Hematopoietic multipotent progenitor cell treated with erythropoietin and hydrocortisone succinate and interleukin-3 and kit ligand, for 17 days (in vitro differentiated cells): ENCODE data around the gene MMP21.

Experiments used
- DNase-seq: peaks from one replicate; pipeline ENCODE4 v3.0.0-alpha.2; 2015; ENCODE audit warnings: low spot score

MMP21 gene

DNA sequence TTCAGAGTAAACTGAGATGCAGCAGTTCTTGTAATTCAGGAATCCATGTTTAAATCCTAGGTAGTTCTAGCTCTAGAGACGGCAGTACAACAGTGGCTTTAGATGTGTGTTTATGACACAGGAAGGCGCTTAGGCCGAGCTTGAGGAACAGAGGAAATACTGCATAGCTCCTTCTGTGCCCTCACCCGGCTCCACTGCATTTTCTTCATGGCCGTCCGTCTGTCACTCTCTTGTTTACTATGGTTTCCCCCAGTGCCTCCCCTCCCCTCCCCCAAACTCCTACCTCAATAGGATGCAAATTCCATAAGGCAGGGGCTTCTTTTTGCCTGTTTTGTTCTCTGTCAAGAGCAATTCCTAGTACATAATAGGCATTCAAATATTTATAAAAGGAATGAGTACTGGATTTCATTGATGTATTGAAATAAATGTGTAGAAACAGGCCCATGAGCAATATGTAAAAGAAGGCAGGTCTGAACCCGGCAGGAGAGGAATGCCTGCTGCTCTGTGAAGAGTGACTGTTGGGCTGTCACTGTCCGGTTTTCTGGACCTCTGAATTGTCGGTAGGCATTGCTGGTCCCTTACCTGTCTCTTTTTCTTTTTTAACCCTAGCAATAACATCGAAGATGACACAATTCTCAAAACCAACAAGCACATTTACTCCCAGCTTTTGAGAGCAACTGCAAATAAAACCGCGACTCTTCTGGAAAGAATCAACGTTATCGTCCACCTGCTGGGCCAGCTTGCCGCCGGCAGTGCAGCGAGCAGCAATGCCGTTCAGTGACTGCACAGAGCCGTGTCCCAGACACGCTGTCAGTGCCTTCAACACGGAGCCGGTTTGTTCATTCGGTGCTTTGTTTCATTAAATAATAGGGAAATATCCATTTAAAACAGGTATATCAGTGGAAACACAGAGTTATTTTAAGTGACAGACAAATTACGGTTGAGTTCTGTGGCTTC is 12.7 kb downstream of the MMP21 start:
- DNase-seq: no peak

DNA sequence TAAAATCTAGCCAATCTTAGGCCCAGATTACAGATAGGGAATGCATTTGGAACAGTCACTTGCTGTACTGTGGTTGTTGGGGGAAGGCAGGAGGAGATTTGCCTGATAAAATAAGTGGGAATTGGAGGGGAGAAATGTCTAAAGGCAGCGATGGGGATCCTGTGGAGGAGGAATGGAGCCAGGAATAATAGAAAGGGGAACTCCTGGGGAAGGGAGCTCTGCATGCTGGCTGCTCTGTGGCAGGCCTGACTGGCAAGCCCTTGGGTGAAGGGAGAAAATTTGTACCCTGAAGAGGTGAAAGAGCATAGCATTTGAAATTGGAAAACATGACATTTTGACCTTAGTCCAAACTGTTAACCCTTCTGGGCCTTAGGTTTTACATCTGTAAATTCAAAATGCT is 13.7 kb downstream of the MMP21 start:
- DNase-seq: no peak

DNA sequence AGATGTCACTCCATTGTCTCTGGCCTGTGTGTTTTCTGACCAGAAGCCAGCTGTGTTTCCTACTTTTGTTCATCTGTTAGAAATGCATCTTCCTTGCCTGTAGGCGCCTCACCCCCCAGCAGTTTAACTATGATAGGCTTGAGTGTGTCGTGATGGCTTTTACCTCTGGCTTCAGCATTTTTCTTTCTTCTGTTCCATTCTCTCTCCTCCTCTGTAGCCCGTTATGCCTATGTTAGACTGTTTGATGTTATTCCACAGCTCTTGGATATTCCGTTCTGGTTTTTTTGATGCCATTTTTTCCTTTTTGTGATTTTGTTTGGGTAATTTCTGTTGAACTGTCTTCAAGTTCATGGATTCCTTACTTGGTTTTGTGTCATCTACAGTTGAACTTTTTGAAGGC is 17.9 kb downstream of the MMP21 start:
- no peak for DNase-seq

DNA sequence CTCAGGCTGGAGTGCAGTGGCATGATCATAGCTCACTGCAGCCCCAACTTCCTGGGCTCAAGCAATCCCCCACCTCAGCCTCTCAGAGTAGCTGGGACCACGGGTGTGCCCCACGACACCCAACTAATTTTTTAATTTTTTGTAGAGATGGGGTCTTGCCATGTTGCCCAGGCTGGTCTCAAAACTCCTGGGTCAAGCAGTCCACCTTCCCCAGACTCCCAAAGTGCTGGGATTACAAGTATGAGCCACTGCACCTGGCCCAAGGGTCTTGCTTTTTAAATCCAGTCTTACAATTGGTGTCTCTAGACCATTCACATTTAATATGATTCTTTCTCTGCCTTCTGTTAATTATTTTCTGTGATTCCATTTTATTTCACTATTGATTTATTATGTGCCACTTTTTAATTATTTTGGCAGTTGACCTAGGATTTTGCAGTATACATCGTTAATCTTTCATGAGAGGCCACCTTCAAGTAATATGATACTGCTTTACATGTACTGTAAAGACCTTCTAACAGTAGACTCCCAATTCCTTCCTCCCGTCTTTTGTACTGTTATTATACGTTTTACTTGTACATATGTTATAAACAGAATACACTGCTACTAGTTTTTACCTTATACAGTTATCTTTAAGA is 18.7 kb downstream of the MMP21 start:
- DNase-seq: no peak

DNA sequence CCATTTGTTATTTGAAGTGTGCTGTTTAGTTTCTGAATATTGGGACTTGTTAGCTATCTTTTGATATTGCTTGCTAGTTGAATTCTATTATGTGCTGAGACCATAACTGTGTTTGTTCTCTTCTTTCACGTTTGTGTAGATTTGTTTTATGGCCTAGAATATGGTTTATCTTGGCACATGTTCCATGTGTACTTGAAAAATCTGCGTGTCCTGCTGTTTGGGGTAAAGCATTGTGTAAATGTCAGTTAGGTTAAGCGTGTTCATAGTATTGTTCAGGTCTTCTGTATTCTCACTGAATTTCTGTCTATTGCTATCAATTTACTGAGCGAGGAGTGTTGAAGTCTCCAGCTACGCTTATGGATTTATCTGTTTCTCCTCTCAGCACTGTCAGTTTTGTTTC is 19.4 kb downstream of the MMP21 start:
- no peak for DNase-seq

DNA sequence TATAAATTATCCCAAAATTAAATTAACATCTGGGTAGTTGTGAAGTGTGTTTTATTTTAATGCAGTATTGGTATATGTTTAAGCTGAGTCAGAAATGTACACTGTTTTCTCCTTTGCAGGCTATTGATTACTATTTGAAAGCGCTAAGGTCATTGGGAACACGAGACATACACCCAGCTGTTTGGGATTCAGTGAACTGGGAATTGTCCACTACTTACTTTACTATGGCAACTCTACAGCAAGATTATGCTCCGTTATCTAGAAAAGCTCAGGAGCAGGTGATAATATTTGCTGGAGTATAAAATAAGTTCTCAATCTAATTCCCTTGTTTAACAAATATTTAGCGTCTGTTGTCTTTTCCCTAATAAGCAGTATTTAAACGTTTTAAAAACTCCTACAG is 28.2 kb downstream of the MMP21 start:
- no peak for DNase-seq

DNA sequence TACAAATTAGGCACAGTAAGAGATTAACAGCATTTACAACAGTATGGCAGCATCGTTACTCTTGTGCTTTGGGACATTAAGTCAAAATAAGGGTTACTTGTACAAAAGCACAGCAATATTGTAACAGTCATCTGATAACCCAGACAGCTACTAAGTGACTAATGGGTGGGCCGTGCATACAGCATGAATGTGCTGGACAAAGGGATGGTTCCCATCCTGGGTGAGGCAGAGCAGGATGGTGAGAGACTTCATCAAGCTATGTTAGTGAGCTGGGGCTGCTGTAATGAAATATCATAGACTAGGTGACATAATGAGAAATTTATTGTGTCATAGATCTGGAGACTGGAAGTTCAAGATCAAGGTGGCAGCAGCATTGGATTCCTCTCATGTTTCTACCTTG is 30.7 kb downstream of the MMP21 start:
- DNase-seq: no peak

DNA sequence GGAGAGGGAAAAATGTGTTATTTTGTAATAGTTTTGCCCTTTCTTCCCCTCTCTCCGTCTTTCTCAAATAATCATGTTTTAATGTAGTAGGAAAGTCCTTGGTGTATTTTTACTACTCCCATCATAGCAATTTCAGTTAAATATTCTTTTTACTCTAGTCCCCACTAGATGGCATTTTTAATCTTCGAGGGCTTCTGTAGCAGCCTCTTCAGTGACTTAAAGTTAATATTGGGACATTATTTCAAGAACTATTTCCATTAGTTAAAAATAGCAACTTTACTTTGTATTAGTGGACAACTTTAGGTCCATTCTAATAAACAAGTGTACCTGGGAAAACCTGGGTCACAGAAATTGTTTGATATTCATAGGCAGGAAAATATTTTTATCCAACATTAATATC is 33.2 kb downstream of the MMP21 start:
- DNase-seq: no peak

DNA sequence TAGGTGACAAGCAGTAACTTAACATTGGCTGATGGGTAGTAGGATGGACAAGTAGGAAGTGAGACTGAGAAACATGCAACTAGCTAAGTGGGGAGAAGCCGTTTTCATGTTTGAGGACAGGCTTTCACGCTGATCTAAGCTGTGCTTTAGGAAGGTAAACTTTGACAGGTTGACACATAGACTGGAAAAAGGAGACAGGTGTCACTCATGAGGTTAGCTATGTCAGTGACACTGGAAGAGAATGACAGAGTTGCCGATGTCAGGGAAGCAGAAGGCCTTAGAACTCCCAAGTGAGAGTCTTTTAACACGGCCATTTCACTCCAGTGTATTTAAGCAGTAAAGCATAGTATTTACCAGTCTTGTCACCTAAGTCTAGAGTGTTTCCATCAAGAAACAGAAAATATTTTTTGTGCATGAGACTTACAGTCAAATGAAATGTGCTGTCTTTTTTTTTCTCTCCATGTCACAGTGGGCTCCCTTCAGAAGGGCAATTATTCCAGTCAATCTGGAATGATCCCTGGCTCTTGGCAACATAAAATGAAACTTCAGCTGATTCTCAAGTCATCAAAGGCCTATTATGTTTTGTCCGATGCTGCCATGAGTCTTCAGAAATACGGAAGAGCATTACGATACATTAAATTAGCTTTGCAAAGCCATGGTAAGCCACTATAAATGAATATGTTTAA is 35.5 kb downstream of the MMP21 start:
- DNase-seq: no peak

DNA sequence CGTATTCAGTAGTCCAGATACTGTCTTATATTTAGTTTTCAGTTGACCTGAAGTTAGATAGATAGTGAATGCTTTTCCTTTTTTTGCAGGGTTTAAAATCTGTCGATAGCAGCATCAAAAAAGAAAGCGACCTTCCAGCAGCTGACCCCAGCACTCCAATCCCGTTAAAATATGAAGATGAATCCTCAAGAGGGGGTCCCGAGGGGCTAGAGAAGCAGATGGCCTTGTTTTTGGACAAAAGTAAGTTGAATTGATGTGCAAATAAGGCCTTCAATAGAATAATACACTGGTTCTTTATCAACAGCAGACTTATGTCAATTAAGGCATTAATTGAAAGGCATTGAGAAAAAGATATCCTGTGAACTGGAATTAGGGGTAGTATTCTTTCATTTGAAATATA is 37.4 kb downstream of the MMP21 start:
- DNase-seq: no peak

DNA sequence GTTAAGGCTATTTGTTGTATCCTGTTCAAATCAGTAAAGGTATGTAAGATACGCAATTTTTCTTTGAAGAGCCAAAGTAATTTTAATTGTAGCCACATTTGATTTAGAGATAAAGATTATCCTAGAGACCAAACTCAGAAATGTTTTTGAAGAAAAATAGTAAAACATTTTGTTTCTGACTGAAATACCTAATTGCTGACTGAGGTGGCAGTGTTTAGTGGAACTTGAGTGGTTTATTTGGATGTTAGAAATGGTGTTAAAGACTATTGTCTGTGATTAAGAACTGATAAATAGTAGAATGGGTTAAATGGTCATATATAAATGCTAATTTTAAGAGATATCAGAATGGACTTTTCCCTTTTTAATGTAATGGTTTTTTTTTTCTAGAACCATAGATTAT is 40.8 kb downstream of the MMP21 start:
- no peak for DNase-seq

DNA sequence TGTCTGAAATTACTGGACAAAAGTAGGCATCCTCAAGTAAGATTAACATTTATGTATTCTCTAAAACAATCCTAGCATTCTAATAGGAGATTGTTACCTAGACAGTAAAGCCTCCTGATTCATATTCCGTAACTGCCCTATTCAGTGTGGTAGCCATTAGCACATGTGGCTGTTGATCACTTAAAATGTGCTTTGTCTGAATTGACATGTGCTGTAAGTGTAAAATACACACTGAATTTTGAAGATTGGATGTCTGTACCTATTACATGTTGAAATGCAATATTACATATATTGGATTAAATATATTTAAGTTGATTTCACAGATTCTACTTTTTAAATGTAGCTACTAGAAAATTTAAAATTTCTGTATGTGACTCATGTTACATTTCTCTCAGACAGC is 41.5 kb downstream of the MMP21 start:
- no peak for DNase-seq

DNA sequence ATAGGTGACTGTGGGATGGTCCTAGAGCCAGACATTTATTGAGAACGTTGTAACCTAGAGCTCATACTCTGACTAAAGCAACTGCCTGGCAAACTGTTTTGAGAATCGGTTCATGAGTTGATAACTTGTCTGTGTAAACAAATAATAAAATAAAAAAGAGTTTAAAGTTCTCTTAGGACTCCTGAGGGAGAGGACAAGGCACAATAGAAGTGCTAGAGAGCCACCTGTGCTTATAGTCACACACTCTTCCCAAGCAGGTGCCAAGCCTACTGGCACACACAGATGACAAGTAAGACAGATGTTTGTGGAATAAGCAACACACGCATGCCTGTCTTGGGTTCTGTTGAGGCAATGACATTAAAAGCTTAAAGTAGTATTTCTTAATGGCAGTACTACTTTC is 48.2 kb downstream of the MMP21 start:
- no peak for DNase-seq

DNA sequence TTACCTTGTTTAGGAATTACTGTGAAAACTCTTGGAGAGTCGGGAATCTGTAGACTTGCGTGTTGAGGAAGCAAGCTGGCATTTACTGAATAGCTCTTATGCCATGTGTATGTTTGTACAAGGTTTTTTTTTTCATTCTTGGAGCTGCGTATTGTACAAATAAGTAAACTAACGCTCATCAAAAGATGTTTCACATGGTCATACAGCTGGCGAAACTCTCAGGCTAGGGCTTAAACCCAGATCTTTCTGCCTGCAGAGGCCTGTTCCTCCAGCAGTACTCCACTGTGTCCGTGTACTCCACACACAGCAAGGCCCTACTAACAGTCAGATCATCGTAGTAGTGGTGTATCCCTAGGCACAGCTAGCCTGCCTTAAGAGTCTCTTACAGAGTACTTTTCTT is 48.7 kb downstream of the MMP21 start:
- DNase-seq: no peak

DNA sequence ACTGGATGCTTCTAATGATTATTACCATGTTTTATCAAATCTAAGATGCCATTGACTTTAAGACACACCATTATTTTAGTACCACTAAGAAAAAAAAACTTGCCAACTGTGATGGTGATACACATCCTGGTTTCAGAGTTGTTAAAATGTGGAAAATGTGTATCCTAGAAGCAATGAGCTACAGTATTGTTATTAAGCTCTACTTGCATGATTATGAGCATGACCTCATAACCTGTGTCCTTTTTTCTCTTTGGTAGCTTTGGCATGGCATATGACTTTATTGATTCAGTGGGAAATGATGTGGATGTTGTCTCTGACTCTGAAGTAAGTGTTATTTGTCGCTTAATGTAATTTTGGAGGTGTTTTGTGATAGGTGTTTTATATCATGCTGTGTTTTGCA is 52.8 kb downstream of the MMP21 start:
- DNase-seq: no peak

DNA sequence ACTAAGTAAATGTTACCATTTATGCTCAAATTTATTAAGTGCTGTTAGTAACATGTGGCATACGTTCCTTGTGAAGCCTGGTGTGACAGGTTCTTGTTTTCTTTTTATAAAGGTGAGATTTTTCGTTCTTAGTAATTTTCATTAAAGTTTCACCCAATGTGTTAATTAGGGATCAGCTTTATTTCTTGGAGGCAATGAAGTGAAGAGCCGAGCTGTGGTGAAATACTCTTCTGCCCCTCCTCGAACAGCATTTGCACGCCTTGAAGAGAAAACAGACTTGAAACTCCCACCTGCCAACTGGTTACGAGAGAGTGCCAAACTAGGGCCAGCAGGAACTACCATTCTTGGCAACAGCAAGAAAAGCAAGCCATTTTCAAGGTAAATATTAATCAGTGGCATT is 54.6 kb downstream of the MMP21 start:
- DNase-seq: no peak

DNA sequence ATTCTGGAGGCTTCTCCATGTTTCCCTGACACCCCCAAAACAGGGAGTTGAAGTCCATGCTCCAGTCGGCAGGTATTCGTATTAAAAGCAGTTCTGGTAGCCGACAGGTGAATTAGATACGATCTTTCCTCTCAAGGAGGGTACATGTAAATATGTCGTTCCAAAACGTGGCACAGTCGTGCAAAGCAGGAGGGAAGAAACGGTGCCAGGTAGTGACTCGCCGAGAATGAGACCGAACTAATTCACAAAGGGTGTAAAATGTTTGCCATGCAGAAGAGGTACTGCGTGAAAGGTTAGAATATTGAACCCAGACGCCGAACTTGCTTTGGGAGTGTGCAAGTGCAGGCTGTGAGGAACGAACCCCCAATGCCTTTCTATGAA is 55.6 kb downstream of the MMP21 start:
- no peak for DNase-seq

DNA sequence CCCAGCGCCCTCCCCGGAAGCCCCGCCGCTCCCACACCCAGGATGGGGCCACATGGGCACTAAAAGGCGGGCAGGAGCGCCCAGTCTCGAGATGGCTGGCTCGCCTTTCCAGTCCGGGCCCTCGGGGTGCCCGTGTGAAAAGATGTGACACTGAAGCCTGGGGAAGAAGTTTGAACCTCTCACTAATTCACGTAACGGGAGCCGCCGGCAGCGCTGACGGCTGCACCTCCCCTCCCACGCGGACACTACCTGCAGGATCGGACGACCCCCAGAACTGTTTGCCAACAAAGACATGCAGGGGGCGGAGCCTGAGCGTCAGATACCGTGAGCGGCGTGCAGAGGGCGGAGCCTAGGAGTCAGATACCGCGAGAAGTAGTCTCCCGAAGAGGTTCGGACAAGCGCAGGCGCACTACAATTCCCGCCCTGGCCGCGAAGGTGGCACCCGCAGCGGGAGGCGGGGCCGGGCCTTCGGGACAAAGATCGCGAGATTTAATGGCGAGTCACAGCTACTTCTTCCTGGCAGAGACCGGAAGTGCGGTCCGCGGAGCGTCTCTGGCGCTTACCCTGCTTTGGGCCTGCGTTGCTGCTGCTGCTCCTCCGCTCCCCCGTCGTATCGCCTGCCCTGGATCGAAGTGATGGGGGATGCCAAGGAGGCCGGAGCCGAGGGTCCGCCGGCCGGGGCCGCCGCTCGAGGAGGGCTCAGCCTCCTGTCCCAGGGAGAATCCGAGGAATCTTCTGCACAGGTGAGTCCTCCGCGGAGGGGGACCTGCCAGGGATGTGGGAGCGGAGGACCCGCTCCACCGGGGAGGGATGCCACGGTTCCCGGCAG is 56.2 kb downstream of the MMP21 start, which contains the start of gene EDRF1:
Gene EDRF1, plus strand, starts transcription at position 537 of the 829 bp plus-strand sequence. Its CDS starts 99 bp downstream, at position 636.
- DNase-seq: peak; percentile 99
